AG20443 (cell line): ENCODE results near the gene IKZF5.

Source experiments
- DNase-seq: peaks from one replicate; pipeline ENCODE4 v3.0.0; 2012; ENCODE audit warnings: low spot score, mixed read lengths

The IKZF5 gene

DNA sequence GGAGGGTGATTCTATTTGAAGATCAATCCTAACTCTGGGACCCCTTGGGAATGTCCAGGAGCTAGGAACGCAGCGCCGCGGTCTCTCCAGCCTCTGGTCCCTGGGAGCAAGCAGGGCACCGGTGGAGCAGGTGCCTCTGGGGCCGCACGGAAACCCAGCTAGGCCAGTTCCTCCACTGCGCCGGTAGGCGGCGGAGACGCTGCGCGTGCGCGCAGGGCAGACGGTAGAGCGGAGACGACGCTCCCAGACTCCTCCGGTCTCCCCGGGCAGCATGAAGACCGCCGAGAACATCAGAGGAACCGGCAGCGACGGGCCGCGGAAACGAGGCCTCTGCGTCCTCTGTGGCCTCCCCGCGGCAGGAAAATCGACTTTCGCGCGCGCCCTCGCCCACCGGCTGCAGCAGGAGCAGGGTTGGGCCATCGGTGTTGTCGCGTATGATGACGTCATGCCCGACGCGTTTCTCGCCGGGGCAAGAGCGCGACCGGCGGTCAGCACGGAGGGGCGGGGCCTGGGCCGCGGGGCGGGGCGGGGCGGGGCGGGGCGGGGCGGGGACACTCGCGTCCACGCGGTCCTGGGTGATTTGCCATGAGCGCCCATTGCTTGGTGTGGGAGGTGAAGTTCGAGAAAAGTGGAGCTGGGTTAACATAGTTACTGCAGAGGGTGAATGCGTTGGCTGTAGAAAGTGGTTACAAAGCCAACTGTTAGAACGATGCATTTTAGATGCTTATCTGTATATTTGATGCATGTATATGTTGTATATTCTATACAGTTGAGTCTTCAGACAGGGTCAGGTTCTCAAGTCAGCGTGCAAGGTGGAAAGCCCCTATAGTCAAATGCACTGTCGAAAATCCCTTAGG is 28.2 kb downstream of the IKZF5 start, which contains the start of gene PSTK:
Gene PSTK (plus strand): TSS at position 193 of the 857 bp plus-strand sequence. CDS start 79 bp downstream, at position 272.
- peak; percentile 99 for DNase-seq

GRCh38 chr10:122974543-122975064 is 34.0 kb downstream of the IKZF5 start:
- no peak for DNase-seq

DNA sequence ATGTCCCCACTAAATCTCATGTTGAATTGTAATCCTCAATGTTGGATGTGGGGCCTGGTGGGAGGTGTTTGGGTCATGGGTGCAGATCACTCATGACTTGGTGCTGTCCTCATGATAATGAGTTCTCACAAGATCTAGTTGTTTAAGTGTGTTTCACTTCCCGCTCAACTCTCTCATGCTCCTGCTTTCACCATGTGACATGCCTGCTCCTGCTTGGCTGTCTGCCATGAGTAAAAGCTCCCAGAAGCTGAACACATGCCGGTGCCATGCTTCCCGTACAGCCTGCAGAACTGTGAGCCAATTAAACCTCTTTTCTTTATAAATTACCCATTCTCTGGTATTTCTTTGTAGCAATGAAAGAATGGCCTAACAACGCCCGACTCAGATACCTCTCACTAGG is 34.6 kb downstream of the IKZF5 start:
- no peak for DNase-seq

- no peak for DNase-seq
Measured at GRCh38 chr10:122968698-122969097, 39.9 kb downstream of the IKZF5 start.

- DNase-seq, result no peak
Measured at GRCh38 chr10:122966879-122967278, 41.7 kb downstream of the IKZF5 start.

DNA sequence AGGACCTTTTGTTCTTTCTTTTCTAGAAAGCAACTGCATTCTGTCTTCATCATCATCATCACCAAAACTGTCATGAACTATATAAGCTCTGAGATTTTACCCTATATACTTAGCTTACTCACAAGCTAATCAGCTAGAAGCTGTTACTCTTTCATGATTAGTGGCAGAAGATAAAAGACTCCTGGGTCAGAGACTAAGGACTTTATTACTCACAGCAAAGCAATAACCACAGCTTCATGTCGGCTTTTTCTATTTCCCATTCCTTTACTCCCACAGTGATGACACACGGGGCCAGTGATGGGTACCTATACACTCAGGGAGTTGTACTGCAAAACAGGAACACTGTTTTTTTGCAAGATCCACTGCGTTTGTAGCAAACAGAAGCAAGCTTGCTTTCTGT is 46.2 kb downstream of the IKZF5 start:
- DNase-seq, result no peak

- DNase-seq, result no peak
Measured at GRCh38 chr10:122957474-122957873, 51.1 kb downstream of the IKZF5 start.

GRCh38 chr10:122955892-122956291 is 52.7 kb downstream of the IKZF5 start:
- no peak for DNase-seq

DNA sequence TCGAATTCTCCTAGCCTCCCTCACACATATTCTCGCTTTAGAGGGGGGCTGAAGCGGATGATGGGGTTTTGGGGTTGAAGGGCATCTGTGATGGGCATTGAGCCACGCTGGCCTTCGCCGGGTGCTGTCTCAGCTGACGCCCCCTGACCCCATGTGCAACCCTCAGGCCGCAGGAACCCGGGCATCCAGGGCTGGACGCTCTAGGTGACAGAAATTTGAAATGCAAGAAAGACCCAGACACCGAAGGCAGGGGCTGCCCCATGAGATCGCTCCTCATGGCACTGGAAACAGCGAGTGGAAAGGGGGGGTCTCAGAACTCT is 53.9 kb downstream of the IKZF5 start:
- DNase-seq, result no peak

- DNase-seq, result peak; percentile 100
Measured at GRCh38 chr10:122953902-122954730, 54.5 kb downstream of the IKZF5 start, which contains the start of gene C10orf88. Gene C10orf88 (minus strand): TSS chr10:122954227. CDS start chr10:122954178, 49 bp downstream.

GRCh38 chr10:122949296-122949695 is 59.3 kb downstream of the IKZF5 start:
- no peak for DNase-seq
